Ramos (cell line): ENCODE measurements around the gene HPS3.
"Not testable (repeated sequence)": the region's sequence is repeated elsewhere in the genome, so short reads cannot be mapped to it uniquely, and the experiment has no call there.

ENCODE experiments used
- in situ Hi-C: fragments of 300-500 bp; cut with MboI; formaldehyde crosslinking; loops from one replicate; pipeline ENCODE4 v1.14.3; 2022; ENCODE audit warnings: low sequenced_read_pairs; ENCODE audit not compliant: unreplicated experiment

The HPS3 gene

DNA sequence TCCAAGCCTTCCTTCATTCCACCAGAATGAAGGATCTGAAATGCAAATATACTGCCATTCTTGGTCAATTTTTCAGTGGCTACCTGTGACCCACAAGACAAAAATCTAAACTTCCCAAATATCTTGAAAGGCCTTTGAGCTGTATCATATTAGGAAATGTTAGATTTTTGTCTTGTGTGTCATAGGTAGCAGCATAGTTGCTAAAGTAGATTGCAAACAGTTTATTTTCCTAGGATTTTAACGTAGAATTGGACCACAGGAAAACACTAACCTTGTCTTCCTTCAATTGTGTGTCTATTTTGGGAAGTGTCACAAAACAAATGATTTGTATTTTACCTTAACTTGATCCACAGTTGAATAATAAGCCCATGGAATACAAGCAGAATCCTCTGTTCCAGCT is 49.8 kb downstream of the HPS3 start:
- in situ Hi-C loops, result no loop called here

DNA sequence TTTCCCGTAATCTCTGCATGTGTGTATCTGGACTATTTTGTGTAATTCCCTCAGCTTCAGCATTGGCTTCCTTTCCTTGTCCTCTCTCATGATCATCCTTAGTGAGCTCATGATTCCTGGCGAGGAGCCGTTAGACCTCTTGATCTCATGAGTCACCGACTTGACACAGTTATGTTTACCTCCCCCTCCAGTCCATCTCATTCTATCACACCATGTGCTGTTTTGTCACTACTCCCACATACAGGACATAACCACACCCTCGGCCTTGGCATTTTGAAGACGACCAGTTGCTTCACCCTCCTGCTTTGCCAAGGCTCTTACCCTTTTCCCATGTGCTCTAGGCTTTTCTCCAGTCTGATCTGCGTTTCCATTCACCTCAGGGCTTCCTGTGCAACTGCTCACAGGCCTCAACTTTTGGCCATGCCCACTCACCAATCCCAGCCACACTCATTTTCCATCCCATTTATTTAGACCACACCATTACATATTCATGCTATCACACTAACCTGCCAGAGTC is 50.7 kb downstream of the HPS3 start:
- in situ Hi-C loops, result no loop called here

DNA sequence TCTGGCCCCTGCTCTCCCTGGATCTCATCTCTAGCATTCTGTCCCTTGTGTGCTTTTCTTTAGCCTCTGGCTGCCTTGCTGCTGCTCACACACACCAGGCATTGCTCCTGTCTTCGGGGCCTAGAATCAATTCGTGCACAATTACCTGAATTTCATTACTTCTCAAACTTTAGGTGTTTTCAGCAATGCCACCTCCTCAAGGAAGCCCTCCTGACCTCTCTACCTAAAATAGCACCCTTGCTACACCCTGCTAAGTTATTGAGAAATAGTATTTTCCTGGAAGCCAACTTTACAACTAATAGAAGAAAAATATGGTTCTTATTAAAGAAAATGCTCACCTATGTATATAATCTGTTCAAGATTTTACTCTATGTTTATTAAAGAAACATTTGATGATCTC is 51.7 kb downstream of the HPS3 start:
- in situ Hi-C loops, result no loop called here

DNA sequence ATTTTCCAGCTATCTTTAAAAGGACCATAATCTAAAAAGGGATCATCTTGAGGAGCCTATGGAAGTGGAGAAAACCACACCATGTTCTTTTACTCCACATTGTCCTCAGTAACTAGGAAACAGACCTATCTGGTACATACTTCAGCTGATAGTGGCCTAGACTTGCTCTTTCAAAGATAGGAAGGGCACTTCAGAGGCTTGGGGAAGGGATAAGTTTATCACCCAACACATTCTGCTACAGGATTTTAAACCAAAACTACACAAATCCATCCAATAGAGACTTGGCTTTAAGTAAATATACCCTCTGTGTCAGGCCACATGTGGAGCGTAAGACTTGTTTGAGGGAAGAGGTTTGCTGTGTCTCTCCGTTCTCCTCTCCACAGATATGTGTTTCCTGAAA is 56.8 kb downstream of the HPS3 start:
- in situ Hi-C loops, result no loop called here

DNA sequence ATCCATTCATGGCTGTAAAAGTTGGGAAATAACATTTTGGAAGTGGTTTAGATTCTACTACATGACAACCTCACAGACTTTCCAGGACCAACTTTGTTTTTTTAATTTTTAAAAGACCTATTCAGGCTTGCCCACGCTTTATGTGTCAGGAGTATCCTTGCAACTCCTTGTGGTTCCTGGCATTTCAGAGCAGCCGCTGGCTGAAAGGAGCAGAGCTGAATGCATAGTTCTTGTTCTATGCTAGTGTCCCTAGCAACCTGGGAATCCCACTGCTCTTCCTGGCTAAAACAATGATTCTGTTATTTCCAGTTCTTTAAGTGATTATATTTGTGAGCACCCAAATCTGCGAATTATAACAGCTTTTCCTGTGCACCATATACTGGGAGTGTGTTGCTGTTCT is 57.3 kb downstream of the HPS3 start:
- in situ Hi-C loops, result no loop called here

DNA sequence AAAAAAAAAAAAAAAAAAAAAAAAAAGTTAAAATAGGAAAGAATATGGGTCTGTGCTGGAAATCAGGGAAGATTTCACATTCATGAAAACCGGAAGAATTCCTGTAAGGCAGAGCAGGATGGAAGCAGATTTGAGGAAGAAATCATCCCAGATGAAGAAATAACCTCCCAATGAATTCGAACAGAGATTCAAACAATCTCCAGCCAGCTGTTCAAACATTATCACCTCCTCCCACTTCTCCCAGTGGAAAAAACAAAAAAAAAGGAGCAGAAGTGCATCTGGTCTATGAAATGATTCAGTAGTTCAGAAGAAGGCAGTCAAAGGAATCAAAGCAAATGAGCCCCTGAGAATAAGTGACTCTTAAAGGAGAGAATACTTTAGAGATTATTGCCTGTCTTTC is 59.1 kb downstream of the HPS3 start:
- in situ Hi-C loops, result no loop called here

DNA sequence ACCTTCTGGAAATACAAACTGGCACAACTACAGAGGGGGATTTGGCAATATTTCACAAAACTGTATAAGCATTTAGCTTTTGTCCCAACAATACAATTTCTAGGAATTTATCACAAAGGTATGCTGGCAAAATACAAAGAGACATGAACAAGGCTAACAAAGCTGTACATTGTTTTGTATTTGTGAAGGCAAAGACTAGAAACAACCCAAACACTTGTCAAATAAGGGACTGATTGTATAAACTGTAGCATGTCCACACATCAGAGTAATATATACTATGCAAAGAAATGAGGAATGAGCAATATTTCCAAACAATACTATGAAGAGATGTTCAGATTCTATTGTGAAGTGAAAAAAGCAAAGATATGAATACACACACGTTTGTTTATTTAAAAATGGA is 65.8 kb downstream of the HPS3 start:
- in situ Hi-C loops, result no loop called here

DNA sequence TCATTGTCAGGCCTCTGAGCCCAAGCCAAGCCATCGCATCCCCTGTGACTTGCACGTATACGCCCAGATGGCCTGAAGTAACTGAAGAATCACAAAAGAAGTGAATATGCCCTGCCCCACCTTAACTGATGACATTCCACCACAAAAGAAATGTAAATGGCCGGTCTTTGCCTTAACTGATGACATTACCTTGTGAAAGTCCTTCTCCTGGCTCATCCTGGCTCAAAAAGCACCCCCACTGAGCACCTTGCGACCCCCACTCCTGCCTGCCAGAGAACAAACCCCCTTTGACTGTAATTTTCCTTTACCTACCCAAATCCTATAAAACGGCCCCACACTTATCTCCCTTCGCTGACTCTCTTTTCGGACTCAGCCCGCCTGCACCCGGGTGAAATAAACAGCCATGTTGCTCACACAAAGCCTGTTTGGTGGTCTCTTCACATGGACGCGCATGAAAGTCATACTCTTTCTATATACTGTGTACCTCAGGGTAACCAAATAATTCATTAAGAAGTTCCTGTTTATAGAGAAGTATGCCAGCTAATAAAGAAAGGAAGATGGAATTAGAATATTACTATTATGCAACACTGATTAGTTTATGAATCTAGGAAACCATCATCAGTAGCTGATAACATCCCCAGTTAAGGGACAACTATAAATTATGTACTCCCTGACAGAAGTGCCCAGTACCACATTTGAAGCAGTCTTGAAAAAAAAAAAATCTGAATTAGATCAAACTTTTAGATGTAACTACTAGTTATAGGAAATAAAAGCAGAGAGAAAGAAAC is 67.6 kb downstream of the HPS3 start:
- in situ Hi-C loops, result not testable (repeated sequence)

DNA sequence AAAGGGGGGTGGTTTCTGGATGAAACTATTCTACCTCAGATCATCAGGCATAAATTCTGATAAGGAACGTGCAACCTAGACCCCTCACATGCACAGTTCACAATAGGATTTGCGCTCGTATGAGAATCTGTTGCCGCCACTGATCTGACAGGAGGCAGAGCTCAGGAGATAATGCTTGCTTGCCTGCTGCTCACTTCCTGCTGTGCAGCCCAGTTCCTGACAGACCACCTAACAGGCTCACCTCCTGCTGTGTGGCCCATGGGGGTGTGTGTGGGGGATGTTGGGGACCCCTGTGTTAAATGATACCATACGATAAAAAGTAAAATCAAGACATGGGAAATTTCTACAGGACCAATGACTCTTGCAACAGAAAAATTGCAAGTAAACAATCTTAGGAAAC is 68.2 kb downstream of the HPS3 start:
- in situ Hi-C loops, result no loop called here

DNA sequence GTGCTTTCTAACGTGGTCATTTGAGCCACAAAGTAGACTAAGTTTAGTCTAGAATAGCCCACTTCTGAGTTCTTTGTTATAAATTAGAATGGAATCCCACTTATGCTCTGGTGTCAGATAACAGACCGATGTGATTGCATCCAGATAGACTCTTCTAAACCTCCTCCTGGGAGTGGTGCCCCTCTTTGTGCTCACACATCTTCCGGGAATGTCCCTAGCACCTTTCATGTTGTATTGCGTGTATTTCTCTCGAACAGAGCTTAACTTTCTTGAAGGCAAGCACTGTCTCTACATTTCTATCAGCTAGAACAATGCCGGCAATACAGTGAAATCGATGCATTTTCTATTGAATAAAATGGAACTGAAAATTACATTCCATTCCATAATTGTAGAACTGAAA is 69.2 kb downstream of the HPS3 start:
- in situ Hi-C loops, result no loop called here

DNA sequence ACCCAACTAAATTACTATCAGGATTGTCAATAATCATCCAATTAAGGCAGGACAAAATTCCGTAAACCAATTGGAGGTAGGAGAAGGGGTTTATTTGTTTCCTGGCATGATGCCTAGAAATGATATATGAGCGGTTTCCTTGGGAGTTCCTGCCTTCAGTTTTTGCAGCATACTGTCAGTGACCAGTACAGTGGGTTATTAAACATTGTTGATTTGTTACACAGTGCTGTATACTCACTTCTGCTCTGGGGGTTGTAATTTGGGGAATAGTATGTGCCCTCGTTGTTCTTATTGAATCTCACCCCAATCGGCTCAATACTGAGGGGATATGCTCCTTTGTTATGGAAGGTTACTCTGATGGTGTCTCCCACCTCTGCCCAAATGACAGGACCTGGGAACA is 70.0 kb downstream of the HPS3 start:
- in situ Hi-C loops, result no loop called here

DNA sequence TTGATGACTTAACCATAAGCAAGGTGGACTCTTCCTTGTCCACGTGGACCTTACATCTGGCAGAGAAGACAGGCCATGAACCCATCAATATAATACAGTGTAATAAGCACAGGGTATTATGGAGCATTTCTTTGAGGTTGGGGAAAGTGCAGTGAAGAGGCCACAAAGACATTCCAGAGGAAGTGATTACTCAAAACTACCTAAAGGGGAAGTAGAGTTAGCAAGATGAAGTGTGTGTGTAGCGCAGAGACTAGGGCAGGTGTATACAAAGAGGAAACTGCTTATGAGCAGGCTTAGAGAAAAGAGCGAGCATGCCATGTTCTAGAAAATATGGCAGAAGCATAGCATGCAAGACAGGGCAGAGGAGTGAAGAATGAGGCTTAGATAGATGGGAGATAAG is 74.3 kb downstream of the HPS3 start:
- in situ Hi-C loops, result no loop called here

DNA sequence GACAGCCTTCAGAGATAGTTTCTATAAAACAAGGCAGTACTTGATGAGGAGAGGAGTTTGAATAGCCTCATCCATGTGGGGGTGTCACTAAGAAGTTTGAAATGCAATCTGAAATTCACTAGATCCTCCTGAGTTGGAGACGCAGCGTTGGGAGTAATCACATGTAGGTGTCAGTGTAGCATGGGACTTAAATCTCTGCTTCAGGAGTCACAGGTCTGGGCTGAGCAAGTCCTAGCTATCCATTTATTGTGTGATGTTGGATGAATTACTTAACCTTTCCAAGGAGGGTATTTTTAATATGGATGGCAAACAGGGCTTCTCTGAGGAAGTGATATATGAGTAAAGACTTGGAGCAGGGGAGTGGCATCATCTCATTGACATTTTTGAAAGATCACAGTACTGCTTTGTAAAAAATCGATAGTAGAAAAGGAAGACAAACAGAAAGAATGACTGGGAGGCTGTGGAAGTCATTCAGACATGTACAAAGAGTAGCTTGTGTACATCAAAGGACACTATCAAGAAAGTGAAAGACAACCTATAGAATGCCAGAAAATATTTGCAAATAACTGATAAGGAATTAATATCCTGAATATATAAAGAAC is 75.1 kb downstream of the HPS3 start:
- in situ Hi-C loops, result no loop called here

DNA sequence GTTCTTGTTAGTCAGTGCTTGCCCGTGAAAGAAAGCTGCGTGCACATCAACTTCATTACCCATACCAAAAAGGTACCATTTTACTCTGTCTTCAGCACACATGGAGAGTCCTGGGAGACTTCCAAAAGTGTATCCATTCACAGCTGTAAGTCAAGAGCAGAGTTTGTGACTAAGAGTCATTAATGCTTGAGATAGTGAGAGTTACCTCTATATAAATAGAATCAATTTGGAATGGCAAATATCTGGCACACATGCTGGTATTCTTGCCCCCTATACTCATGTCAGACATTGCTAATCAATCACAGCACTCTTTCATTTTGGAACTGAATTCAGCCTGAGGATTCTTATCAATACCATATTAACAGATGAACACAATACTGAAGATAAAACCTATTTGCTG is 78.0 kb downstream of the HPS3 start:
- in situ Hi-C loops, result no loop called here

DNA sequence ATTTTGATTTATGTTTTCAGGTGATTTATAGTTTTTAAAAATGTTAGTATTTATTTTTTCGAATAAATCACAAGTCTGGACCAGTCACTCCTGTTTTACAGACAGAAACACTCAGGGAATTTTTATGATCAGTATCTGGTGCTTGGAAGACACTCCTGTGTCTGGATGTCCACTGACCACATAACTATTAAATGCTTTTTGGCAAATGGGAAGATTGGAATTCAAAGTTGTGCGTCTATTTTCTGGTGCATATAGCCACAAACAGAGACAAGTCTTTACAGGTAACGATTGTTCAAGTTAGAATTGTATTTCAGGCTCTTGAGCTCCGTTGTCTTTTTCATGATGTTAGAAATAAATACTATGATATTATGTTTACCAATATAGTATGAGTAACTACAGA is 80.0 kb downstream of the HPS3 start:
- in situ Hi-C loops, result no loop called here

DNA sequence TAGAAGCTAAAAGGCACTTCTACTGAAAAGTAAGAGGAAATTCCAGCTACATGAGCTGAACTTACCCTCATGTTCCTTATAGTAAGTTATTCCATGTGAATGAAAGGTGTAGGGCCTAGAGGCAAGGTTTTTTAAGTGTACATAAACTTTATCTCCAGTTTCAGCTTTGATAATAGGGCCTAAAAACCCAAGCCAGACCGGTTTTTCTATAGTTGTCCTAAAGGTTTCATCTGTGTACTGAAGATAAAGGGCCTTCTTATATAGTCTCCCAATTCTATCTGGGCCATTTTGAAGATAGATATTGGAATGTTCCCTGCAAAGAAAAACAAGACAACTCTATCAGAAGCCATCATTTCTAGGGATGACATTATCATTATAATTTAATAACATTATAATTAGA is 82.9 kb downstream of the HPS3 start:
- in situ Hi-C loops, result no loop called here

DNA sequence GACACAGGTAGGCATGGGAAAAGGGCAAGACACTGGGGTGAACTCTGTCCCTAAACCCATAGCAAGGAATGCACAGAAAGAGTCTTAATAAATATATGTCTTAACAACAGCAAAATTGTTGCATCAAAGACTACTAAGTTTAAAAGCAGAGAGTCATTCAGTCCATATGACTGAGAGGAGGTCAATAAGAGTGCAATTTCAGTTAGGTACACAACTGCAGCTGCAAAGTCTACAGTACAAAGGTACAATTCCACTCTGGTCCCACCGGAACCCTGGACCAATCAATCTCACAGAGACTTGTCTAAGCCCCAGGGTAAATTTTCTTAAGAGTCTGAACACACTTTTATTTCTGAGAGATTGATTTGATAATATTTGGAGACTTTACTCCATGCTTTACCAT is 85.3 kb downstream of the HPS3 start:
- in situ Hi-C loops, result no loop called here

DNA sequence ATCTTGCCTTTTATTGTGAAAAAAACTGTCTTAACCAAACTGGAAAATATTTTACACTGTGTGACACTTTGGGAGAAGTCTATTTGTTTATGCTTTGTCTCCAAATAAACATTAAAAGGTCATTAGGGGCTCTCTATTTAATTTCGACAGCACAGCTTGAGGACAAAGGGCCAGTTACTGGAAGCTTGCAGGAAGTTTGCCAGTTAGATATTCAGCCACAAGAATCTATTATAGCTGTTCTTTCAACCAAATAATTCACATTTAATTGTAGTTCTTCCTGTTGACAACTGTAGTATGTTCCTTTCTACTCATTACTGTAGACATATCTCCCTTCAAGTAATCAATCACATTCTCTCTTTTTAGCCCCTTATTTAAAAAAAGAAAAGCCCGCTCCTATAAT is 86.1 kb downstream of the HPS3 start:
- in situ Hi-C loops, result no loop called here

DNA sequence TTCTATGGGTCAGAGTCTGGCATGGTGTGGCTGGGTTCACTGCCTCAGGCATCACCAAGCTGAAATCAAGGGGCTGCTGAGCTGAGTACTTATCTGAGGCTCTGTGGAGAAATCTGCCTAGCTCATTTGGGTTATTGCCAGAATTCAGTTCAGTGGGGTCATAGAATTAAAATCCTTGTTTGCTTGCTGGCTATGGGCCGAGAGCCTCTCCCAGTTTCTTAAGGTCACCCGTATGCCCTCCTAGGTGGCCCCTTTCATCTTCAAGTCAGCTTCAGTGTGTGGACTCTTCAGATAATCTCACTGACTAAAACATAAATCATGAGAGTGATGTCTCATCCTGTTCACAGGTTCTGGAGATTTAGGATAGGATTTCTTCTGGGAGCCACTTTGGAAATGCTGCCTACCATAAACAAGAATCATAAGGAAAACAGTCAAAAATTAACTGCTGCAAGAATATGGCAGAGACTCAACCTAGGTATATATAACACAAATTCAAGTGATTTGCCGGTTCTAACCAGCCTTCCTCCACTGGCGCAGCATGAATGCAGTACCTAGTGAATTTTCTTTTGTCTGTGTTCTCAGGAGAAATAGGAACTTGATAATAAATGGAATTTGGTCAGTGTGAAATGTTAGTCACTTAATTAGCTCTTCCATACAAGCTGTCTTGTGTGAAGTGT is 86.9 kb downstream of the HPS3 start:
- in situ Hi-C loops, result no loop called here

DNA sequence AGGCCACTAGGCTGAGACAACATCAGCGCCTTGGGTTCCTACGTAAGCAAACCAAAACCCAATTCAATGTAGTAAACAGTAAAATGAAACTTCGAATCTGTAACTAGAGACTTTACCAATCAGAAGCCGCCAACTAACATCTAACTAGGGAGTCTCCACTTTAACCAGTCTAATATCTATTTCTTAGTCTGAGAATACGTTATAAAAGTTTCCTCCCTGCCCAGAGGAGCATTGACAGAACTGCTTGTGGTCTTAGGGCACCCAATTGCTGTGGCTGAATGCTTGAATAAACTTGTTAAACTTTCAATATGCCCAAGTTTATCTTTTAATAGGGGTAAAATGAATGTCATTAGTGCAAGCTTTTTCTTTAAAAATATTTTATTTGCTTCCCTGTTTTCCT is 87.9 kb downstream of the HPS3 start:
- in situ Hi-C loops, result no loop called here

DNA sequence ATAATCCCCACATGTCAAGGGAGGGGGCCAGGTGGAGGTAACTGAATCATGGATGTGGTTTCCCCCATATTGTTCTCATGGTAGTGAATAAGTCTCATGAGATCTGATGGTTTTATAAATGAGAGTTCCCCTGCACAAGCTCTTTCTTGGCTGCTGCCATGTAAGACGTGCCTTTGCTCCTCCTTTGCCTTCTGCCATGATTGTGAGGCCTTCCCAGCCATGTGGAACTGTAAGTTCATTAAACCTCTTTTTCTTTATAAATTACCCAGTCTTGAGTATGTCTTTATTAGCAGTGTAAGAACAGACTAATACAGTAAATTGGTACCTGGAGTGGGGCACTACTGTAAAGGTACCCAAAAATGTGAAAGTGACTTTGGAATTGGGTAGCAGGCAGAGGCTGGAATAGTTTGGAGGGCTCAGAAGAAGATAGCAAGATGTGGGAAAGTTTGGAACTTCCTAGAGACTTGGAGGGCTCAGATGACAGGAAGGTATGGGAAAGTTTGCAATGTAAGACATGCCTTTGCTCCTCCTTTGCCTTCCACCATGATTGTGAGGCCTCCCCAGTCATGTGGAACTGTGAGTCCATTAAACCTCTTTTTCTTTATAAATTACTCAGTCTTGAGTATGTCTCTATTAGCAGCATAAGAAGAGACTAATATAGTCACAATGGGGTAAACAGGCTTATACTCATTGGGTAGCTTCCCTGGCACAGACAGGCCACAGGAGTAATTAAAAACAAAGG is 90.1 kb downstream of the HPS3 start:
- in situ Hi-C loops, result not testable (repeated sequence)
